Trophoblast cell (in vitro differentiated cells and primary cell): ENCODE results near the gene PALM2AKAP2.

Experiments
- DNase-seq, 2 donors: peaks; one replicate each; pipeline ENCODE4 v3.0.0-alpha.2; 2016
- H2AFZ ChIP-seq: 2 replicates; pipeline ENCODE4 v1.6.1; 2013; ENCODE audit warnings: low read length, moderate library complexity, mild to moderate bottlenecking; ENCODE audit not compliant: insufficient read depth, poor library complexity
- H2AK5ac ChIP-seq: 2 replicates; pipeline ENCODE4 v1.6.1; 2013; ENCODE audit warnings: mild to moderate bottlenecking, low read length
- H2BK120ac ChIP-seq: 2 replicates; pipeline ENCODE4 v1.6.1; 2013; ENCODE audit warnings: low read length, mild to moderate bottlenecking, moderate library complexity; ENCODE audit not compliant: insufficient read depth, poor library complexity
- H2BK12ac ChIP-seq: 2 replicates; pipeline ENCODE4 v1.6.1; 2013; ENCODE audit warnings: mild to moderate bottlenecking, low read length, moderate library complexity
- H2BK5ac ChIP-seq: 2 replicates; pipeline ENCODE4 v1.6.1; 2013; ENCODE audit warnings: low read length, low read depth, moderate library complexity, mild to moderate bottlenecking; ENCODE audit not compliant: poor library complexity
- H3K14ac ChIP-seq: 2 replicates; pipeline ENCODE4 v1.6.1; 2013; ENCODE audit warnings: mild to moderate bottlenecking, low read length
- H3K18ac ChIP-seq: 2 replicates; pipeline ENCODE4 v1.6.1; 2013; ENCODE audit warnings: mild to moderate bottlenecking, low read length
- H3K23ac ChIP-seq: 2 replicates; pipeline ENCODE4 v1.6.1; 2013; ENCODE audit warnings: low read length
- H3K27ac ChIP-seq: 2 replicates; pipeline ENCODE4 v1.5.1; 2013; ENCODE audit warnings: low read depth, mild to moderate bottlenecking, inconsistent platforms, low read length, moderate library complexity
- H3K27me3 ChIP-seq: 2 replicates; pipeline ENCODE4 v1.6.1; 2013; ENCODE audit warnings: inconsistent platforms, mild to moderate bottlenecking, low read length, moderate library complexity; ENCODE audit not compliant: insufficient read depth
- H3K36me3 ChIP-seq, 2 experiments: 1 replicate in 1 of 2; 2 replicates in 1 of 2; pipeline ENCODE4 v1.6.1; 2013; ENCODE audit warnings: low read length in 2 of 2, mild to moderate bottlenecking in 2 of 2, moderate library complexity in 1 of 2; ENCODE audit not compliant: insufficient read depth in 2 of 2, control insufficient read depth in 1 of 2
- H3K4ac ChIP-seq: 2 replicates; pipeline ENCODE4 v1.6.1; 2013; ENCODE audit warnings: low read depth, mild to moderate bottlenecking, low read length, moderate library complexity
- H3K4me1 ChIP-seq, 2 experiments: 1 replicate in 1 of 2; 2 replicates in 1 of 2; pipeline ENCODE4 v1.6.1; 2013; ENCODE audit warnings: low read length in 2 of 2, mild to moderate bottlenecking in 2 of 2, moderate library complexity in 1 of 2; ENCODE audit not compliant: insufficient read depth in 2 of 2, control insufficient read depth in 1 of 2
- H3K4me2 ChIP-seq: 2 replicates; pipeline ENCODE4 v1.6.1; 2013; ENCODE audit warnings: inconsistent platforms, mild to moderate bottlenecking, low read length, moderate library complexity
- H3K4me3 ChIP-seq: 2 replicates; pipeline ENCODE4 v1.5.1; 2013; ENCODE audit warnings: mild to moderate bottlenecking, low read depth, low read length, inconsistent platforms
- H3K79me1 ChIP-seq: one replicate; pipeline ENCODE4 v1.6.1; 2013; ENCODE audit warnings: low read length
- H3K79me2 ChIP-seq: 2 replicates; pipeline ENCODE4 v1.6.1; 2013; ENCODE audit warnings: low read length, mild to moderate bottlenecking; ENCODE audit not compliant: control insufficient read depth, insufficient read depth, poor library complexity
- H3K9ac ChIP-seq: 2 replicates; pipeline ENCODE4 v1.6.1; 2013; ENCODE audit warnings: mild to moderate bottlenecking, low read length
- H3K9me3 ChIP-seq: 2 replicates; pipeline ENCODE4 v1.6.1; 2013; ENCODE audit warnings: low read depth, mild to moderate bottlenecking, control low read depth, inconsistent platforms, low read length; ENCODE audit not compliant: insufficient read depth
- H4K12ac ChIP-seq: 2 replicates; pipeline ENCODE4 v1.6.1; 2013; ENCODE audit warnings: low read depth, mild to moderate bottlenecking, low read length, moderate library complexity
- H4K8ac ChIP-seq: 2 replicates; pipeline ENCODE4 v1.6.1; 2013; ENCODE audit warnings: low read depth, mild to moderate bottlenecking, low read length, moderate library complexity
- H4K91ac ChIP-seq: one replicate; pipeline ENCODE4 v1.6.1; 2013; ENCODE audit warnings: low read depth, mild to moderate bottlenecking, low read length, moderate library complexity
- WGBS: extraction: QIAGEN DNeasy Blood & Tissue Kit; methylation state at CpG from one replicate; pipeline ENCODE4 v1.1.7; 2013; ENCODE audit warnings: missing lambda C conversion rate; ENCODE audit not compliant: insufficient read length, insufficient coverage; ENCODE audit errors: extremely low coverage; 5-methylcytosine and 5-hydroxymethylcytosine counted together

Gene PALM2AKAP2

GRCh38 chr9:109816490-109816889, 36.5 kb downstream of the PALM2AKAP2 start:
- H2AFZ ChIP-seq, result no peak overlapping the region
- no peak overlapping the region for H3K14ac ChIP-seq
- H3K4ac ChIP-seq, result no peak overlapping the region
- H3K27me3 ChIP-seq, result no peaks in the 10 kb centered on the region
- H3K4me3 ChIP-seq, result no peak overlapping the region
- H2BK12ac ChIP-seq, result no peak overlapping the region
- no peak overlapping the region for H3K18ac ChIP-seq
- H2AK5ac ChIP-seq, result no peak overlapping the region
- H3K27ac ChIP-seq, result no peak overlapping the region
- no peak overlapping the region for H4K12ac ChIP-seq
- no peak overlapping the region for H4K8ac ChIP-seq
- H3K36me3 ChIP-seq, result no peaks in the 10 kb centered on the region
- H3K79me2 ChIP-seq, result no peaks in the 10 kb centered on the region
- peaks cover 3 to 6% of the 10 kb centered on the region in 2 experiments for H3K4me1 ChIP-seq
- H4K91ac ChIP-seq, result no peak overlapping the region
- no peak overlapping the region for H3K4me2 ChIP-seq
- WGBS, result no CpG with 5 or more reads among the region's 4 CpGs
- H3K9ac ChIP-seq, result no peak overlapping the region
- H3K9me3 ChIP-seq, result peaks cover 2% of the 10 kb centered on the region
- DNase-seq, result peak; percentile 74 to 85
- H3K23ac ChIP-seq, result no peak overlapping the region
- H3K79me1 ChIP-seq, result no peaks in the 10 kb centered on the region
- no peak overlapping the region for H2BK5ac ChIP-seq
- H2BK120ac ChIP-seq, result no peak overlapping the region

GRCh38 chr9:109817146-109817845, 37.3 kb downstream of the PALM2AKAP2 start:
- Histone ChIP-seq H3K4me3 (no peak overlapping the region), H3K27me3 (no peaks in the 10 kb centered on the region), H4K12ac (no peak overlapping the region), H3K36me3 (no peaks in the 10 kb centered on the region), H2AK5ac (no peak overlapping the region), H3K18ac (no peak overlapping the region), H3K23ac (no peak overlapping the region), H3K9ac (no peak overlapping the region), H3K4me2 (no peak overlapping the region), H3K14ac (no peak overlapping the region), H2BK5ac (no peak overlapping the region), H2BK12ac (no peak overlapping the region), H3K27ac (no peak overlapping the region), H3K9me3 (no peaks in the 10 kb centered on the region), H3K79me2 (no peaks in the 10 kb centered on the region), H3K4me1 (peaks cover 3 to 6% of the 10 kb centered on the region in 2 experiments), H2BK120ac (no peak overlapping the region), H2AFZ (no peak overlapping the region), H4K91ac (no peak overlapping the region), H4K8ac (no peak overlapping the region), H3K79me1 (no peaks in the 10 kb centered on the region), H3K4ac (no peak overlapping the region)
- DNase-seq, result peak; percentile 66 to 87
- WGBS, result no CpG with 5 or more reads among the region's 6 CpGs

- H4K12ac ChIP-seq, result no peak overlapping the region
- H3K23ac ChIP-seq, result no peak overlapping the region
- no peaks in the 10 kb centered on the region for H3K36me3 ChIP-seq
- no peak overlapping the region for H3K4me2 ChIP-seq
- no peak overlapping the region for H2BK5ac ChIP-seq
- no peak overlapping the region for H3K4ac ChIP-seq
- no peak overlapping the region for H2BK12ac ChIP-seq
- no peak overlapping the region for H2AFZ ChIP-seq
- H3K9me3 ChIP-seq, result no peaks in the 10 kb centered on the region
- H3K27ac ChIP-seq, result no peak overlapping the region
- H2AK5ac ChIP-seq, result no peak overlapping the region
- no peak overlapping the region for H4K91ac ChIP-seq
- H3K4me3 ChIP-seq, result no peak overlapping the region
- H4K8ac ChIP-seq, result no peak overlapping the region
- H3K79me2 ChIP-seq, result no peaks in the 10 kb centered on the region
- H3K4me1 ChIP-seq, result peaks cover 3 to 6% of the 10 kb centered on the region in 2 experiments
- no CpG with 5 or more reads among the region's 9 CpGs for WGBS
- H3K14ac ChIP-seq, result no peak overlapping the region
- no peaks in the 10 kb centered on the region for H3K79me1 ChIP-seq
- no peaks in the 10 kb centered on the region for H3K27me3 ChIP-seq
- no peak overlapping the region for H3K9ac ChIP-seq
- H2BK120ac ChIP-seq, result no peak overlapping the region
- DNase-seq, result peak; percentile 96 to 100
- no peak overlapping the region for H3K18ac ChIP-seq
Measured at GRCh38 chr9:109817846-109818472, 38.0 kb downstream of the PALM2AKAP2 start.

GRCh38 chr9:109821711-109822110, 41.7 kb downstream of the PALM2AKAP2 start:
- Histone ChIP-seq H4K12ac (no peak overlapping the region), H3K79me2 (no peaks in the 10 kb centered on the region), H2AFZ (no peak overlapping the region), H3K27me3 (no peaks in the 10 kb centered on the region), H3K4me3 (no peak overlapping the region), H3K14ac (no peak overlapping the region), H3K36me3 (no peaks in the 10 kb centered on the region), H2AK5ac (no peak overlapping the region), H3K18ac (no peak overlapping the region), H3K27ac (no peak overlapping the region), H3K9me3 (no peaks in the 10 kb centered on the region), H3K79me1 (no peaks in the 10 kb centered on the region), H2BK5ac (no peak overlapping the region), H3K9ac (no peak overlapping the region), H2BK120ac (no peak overlapping the region), H3K4me1 (peaks cover 0 to 6% of the 10 kb centered on the region in 2 experiments), H3K23ac (no peak overlapping the region), H2BK12ac (no peak overlapping the region), H3K4me2 (no peak overlapping the region), H3K4ac (no peak overlapping the region), H4K91ac (no peak overlapping the region), H4K8ac (no peak overlapping the region)
- DNase-seq, result no peak
- no CpG with 5 or more reads among the region's 1 CpG for WGBS
